A549 (cell line): ENCODE measurements around the gene BUB1B.
"Not testable (repeated sequence)": the region's sequence is repeated elsewhere in the genome, so short reads cannot be mapped to it uniquely, and the experiment has no call there.

Source experiments
- BCL3 ChIP-seq: fragments of >200 bp; sonication (Bioruptor Twin); formaldehyde crosslinking; IDR thresholded peaks from 3 replicates; pipeline ENCODE4 v1.6.1; 2016
- BHLHE40 ChIP-seq: IDR thresholded peaks from 2 replicates; pipeline ENCODE4 v1.6.1; 2012; ENCODE audit warnings: low read depth, low read length, inconsistent platforms
- CEBPB ChIP-seq, 2 experiments: fragments of >200 bp in 1 of 2; sonication (Bioruptor Twin) in 1 of 2; formaldehyde crosslinking in 1 of 2; IDR thresholded peaks; 2 replicates each; pipeline ENCODE4 v1.6.1; 2012 to 2016
- CTCF ChIP-seq: fragments of >200 bp; sonication (Bioruptor Twin); formaldehyde crosslinking; IDR thresholded peaks from 3 replicates; pipeline ENCODE4 v1.5.1; 2016
- EP300 ChIP-seq, 2 experiments: fragments of >200 bp; sonication (Bioruptor Twin); formaldehyde crosslinking; IDR thresholded peaks; 2 replicates in 1 of 2; 3 replicates in 1 of 2; pipeline ENCODE4 v1.6.1; 2016 to 2017
- JUN ChIP-seq, 2 experiments: fragments of >200 bp; sonication (Bioruptor Twin); formaldehyde crosslinking; IDR thresholded peaks; 2 replicates in 1 of 2; 3 replicates in 1 of 2; pipeline ENCODE4 v1.6.1; 2016 to 2017
- MYC ChIP-seq: IDR thresholded peaks from 2 replicates; pipeline ENCODE4 v1.6.1; 2012; ENCODE audit warnings: mild to moderate bottlenecking, inconsistent platforms, low read length, improper control_type of control experiment, borderline replicate concordance
- NR3C1 ChIP-seq: fragments of >200 bp; sonication (Bioruptor Twin); formaldehyde crosslinking; IDR thresholded peaks from 3 replicates; pipeline ENCODE4 v1.6.1; 2017
- POLR2A ChIP-seq: IDR thresholded peaks from 2 replicates; pipeline ENCODE4 v1.6.1; 2012; ENCODE audit warnings: mild to moderate bottlenecking, low read length
- USF2 ChIP-seq: fragments of 450-650 bp; IDR thresholded peaks from 2 replicates; pipeline ENCODE4 v1.6.1; 2014; ENCODE audit warnings: antibody characterized with exemption

- TF ChIP-seq CTCF; BHLHE40; MYC; CEBPB (IDR thresholded peaks at IDR 0.05); JUN (IDR thresholded peaks at IDR 0.05); USF2; POLR2A; NR3C1; EP300 (IDR thresholded peaks at IDR 0.05); BCL3: not testable (repeated sequence)
Observed at GRCh38 chr15:40135846-40136450, 24.9 kb upstream of the BUB1B start.
